ENCODE measurements around the gene CCDC127.

Gene CCDC127

DNA sequence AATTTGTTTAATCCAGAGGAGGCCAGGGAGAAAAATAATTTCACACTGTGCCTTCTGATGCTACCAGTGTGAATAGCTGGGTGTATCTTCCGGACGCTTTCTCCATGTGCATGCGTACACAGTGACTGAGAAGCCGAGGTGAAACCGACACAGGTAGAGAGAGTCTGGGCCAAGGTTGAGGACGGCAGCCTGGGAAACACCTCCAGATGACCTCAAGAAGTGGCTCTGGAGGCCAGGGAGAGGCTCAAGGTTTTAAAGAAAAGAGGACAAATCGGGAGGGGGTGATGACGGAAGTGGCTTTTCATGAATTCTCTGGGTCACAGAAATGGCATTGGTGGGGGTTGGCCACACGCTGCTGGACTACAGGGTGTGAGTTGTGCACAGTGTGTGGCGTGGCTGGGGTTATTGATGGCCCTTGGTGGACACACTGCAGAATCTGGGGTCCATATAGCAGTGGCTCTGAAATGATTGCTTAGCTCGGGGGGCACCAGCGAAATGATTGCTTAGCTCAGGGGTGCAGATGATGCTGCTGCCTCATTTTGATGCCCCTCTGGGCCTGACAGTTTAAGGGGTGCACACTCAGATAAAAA is 60.7 kb downstream of the CCDC127 start:
- DNase-seq, result peak; percentile 21

DNA sequence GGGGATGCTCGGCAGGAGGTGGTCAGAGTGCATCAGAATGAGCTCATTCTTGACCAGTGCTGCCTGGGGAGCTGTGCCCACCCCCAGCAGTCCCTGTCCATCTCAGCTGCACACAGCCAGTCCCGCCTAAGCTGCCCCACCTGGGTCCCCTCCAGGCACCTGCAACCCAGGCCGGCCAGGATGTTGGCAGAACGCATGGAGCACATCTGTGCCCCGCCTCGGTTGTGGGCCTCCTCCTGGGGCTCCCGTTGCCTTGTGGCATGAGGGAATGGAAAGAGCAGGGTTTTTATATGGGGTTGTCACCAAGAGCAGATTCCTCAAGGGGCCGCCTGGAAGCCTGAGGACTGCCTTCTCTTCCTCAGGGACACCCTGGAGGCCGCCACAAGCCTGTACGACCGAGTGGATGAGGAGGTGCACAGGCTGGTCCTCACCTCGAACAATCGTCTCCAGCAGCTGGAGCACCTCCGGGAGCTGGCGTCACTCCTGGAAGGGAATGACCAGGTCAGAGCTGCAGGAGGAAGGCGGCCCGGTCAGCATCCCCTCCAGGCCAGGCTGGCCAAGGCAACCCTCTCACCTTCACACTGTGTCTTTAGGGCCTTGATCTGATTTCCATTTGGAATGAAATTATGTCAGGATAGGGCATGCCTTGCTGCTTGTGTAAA is 61.4 kb downstream of the CCDC127 start:
- DNase-seq, result peak; percentile 55

DNA sequence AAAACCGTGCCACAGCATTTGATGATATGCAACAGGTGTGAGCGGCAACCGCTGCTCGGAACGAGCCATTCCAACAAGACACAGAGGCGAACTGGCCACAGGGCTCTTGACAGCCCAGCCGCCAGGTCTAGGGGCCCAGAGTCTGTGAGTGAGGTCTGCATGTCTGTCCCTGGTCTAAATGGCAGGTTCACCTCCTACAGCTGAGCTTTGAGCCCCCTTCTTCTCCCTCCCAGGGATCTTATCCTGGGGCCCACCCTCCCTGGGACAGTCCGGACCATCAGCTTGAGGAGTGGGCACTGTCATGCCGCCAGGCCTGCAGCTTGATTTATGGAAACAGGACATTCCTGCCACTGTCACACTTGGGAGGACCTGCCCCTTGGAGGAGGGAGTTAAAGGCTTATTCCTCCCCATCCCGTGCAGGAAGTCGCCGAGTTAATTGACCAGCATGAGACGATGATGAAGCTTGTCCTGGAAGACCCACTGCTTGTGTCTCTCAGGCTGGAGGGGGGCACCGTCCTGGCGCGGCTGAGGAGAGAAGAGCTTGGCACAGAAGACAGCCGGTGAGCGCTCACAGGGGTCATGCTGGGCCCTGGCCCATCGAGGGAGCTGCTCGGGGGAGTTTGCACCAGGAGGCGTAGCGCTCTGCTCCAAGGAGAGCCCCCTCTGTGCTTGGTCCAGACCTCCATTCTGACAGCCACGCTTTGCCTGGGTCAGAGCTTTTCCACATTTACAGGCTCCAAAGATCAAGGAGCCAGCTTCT is 62.1 kb downstream of the CCDC127 start:
- peak; percentile 43 for DNase-seq

DNA sequence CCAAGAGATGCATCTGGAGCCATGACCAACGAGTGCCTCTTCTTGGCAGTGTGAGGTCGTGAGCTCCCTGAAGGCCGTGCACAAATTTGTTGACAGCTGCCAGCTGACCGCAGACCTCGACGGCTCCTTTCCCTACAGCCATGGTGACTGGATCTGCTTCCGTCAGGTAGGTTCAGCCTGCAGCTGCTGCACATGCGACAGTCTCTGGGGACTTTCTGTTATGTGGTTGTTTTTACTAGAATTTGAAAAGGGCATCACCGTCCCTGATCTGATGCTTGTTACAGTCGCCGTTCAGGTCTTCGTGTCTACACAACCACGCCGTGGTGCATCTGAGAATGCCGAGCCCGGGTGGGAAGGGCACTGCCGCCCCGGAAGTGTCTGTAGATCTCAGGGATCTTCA is 63.1 kb downstream of the CCDC127 start:
- peak; percentile 27 for DNase-seq

DNA sequence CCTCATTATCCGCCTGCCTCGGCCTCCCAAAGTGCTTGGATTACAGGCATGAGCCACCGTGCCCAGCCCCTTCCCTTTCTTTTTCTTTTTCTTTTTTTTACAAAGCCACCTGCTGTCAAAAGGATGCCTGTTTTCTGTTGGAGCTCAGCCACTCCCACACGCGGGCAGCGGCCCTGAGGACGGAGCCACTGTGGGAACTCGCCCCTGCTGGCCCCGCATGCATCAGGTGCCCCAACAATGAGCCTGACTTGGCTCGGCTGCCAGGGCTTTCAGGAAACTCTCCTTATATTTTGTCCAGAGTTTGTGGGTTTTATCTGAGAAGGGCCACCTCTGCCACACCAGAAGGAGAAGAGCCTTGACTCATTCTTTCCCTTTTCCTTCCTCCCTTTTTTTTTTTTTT is 63.7 kb downstream of the CCDC127 start:
- DNase-seq, result no peak

DNA sequence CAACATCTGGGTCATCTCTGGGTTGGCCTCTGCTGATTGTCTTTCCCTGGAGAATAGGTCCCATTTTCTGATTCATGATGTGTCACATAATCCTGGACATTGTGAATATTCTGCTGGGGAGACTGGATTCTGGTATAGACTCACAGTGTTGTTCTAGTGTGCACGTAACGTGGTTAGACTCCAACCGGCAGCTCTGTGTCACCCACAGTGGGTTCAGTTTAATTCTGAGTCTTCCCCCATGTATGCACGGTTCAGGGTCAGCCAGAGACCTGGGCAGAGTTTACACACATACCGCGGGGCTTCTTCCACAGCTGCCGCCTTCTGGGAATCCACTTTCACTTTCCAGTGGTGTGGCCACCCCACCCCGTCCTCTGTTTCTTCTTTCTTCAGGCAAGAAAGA is 64.7 kb downstream of the CCDC127 start:
- DNase-seq, result no peak

DNA sequence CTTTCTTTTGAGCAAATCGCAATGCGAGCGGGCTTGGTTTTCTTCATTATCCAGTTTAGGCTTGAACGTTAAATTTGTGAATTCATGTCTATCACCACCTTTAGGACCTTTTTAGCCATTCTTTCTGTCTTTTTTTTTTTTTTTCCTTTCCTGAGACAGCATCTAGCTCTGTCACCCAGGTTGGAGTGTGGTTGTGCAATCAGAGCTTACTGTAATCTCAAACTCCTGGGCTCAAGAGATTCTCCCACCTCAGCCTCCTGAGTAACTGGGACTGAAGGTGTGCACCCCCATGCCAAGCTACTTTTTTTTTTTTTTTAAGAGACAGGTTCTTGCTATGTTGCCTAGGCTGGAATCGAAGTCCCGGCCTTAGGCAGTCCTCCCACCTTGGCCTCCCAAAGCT is 65.9 kb downstream of the CCDC127 start:
- DNase-seq, result no peak

DNA sequence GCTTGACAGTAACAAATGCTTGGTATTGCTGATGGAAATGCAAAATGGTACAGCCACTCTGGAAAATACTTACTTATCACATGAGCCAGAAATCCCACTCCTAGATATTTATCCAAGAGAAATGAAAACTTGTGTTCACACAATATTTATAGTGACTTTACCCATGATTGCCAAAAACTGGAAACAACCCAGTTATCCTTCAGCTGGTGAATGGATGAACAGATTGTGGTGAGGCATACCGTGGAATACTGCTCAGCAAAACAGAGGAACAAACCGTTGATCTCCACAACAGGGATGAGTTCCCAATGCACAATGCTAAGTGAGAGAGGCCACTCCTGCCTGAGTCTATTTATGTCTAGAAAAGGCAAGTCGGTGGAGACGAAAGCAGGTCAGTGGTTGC is 67.2 kb downstream of the CCDC127 start:
- no peak for DNase-seq

DNA sequence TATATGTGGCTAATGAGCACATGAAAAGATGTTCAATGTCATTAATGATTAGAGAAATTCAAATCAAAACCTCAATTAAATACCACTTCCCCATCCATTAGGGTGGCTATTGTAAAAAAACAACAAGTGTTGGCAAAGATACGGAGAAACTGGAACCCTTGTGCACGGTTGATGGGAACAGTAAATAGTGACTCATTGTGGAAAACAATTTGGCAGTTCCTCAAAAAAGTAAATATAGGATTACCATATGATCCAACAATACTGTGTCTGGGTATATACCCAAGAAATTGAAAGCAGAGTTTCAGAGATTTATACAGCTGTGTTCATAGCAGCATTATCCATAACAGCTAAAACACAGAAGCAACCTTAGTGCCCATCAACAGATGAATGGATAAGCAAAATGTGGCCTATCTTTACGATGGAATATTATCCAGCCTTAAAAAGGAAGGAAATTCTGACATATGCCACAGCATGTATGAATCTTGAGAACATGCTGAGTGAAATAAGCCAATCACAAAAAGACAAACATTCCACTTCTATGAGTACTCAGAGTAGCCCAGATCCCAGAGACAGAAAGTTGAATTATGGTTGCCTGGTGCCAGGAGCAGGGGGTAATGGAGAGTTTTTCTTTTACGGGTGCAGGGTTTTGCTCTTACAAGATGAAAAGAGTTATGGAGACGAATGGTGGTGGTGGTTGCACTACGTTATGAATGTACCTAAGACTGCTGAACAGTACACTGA is 68.0 kb downstream of the CCDC127 start:
- no peak for DNase-seq

DNA sequence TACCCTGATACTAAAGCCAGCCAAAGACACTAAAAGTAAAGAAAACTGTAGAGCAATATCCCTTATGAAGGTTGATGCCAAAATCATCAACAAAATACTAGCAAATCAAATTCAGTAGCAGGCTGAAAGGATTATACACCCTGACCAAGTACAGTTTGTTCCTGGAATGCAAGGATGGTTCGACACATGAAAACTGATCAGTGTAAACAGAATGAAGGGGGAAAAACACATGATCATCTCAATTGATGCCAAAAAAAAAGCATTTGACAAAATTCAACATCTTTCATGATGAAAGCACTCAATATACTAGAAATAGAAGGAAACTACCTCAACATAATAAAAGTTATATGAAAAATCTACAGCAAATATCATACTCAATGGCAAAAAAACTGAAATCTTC is 70.2 kb downstream of the CCDC127 start:
- DNase-seq, result no peak

Measured in activated effector memory CD4-positive, alpha-beta T cell treated with anti-CD3 and anti-CD28 coated beads, Interleukin-2, amount 50 U/mL, for 16 hours (primary cell).